T47D (cell line): ENCODE results near the gene HLCS.

Source experiments
- DNase-seq, 2 experiments: peaks; one replicate each; pipeline versions ENCODE4 v3.0.0 to v3.0.0-alpha.2; 2011 to 2012; ENCODE audit warnings: low read depth in 1 of 2, low spot score in 1 of 2
- JUND ChIP-seq: IDR thresholded peaks from 2 replicates; pipeline ENCODE4 v1.6.1; 2012; ENCODE audit warnings: low read depth
- in situ Hi-C: cut with HindIII; loops from 2 replicates; pipeline ENCODE4 v1.10.0; 2016; ENCODE audit warnings: low sequenced_read_pairs, low pct_unique_long_range_greater_than_20kb

The HLCS gene

DNA sequence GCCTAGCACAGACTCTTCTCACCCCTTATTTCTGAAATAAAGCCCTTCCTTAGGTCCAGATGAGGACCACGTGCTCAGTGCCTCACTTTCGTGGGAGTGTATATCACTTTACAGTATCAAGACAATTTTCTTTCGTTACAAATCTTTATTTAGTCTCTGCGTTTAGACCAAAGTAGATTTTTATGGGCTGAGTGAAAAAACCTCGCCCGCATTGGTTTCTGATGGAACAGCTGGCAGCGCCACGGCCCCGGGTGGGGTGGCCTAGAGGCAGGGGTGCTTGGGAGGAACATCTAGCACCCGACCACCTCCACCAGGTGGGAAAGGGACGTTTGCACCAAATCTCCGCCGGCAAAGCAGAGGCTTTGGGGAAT, 260.0 kb downstream of the HLCS start:
- TF ChIP-seq JUND = no peak
- no peak for DNase-seq
- in situ Hi-C loops = no loop called here

DNA sequence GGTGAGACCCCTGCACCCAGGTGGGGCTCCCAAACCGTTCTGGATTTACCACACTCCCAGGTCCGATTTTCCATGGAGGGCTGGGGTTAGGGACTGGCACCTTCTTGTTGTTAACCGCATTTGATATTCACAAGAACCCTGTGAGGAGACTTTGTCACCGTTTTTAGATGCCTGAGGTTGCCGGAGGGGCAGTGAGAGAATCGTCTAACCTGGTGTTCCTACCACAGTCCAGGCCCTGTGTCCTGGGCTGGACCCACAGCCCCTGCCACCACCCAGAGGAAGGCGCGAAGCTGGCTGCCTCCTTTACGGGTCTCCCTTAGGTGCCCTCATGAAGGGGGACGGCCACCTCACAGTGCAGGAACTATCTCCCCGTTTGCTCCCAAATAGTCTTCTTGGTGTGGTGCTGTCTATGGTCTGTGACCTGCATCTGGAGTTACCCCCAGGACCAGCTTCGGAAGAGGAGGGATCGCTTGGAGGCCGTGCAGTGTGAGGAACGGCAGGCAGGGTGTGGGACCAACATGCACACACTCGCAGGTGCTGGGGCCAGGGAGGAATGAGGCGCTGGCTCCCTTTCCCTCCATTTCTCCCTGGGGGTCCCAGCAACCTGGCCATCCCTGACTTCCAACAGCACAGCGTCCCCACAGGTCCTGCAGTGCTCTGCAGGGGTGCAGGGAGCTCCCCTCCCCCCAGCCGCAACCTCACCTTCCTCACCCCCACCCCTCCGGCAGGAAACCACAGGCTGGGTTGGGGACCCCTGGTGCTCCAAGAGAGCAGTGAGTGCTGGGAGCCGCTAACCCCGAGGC, 260.6 kb downstream of the HLCS start:
- TF ChIP-seq JUND = no peak
- in situ Hi-C loops = no loop called here
- DNase-seq = no peak

DNA sequence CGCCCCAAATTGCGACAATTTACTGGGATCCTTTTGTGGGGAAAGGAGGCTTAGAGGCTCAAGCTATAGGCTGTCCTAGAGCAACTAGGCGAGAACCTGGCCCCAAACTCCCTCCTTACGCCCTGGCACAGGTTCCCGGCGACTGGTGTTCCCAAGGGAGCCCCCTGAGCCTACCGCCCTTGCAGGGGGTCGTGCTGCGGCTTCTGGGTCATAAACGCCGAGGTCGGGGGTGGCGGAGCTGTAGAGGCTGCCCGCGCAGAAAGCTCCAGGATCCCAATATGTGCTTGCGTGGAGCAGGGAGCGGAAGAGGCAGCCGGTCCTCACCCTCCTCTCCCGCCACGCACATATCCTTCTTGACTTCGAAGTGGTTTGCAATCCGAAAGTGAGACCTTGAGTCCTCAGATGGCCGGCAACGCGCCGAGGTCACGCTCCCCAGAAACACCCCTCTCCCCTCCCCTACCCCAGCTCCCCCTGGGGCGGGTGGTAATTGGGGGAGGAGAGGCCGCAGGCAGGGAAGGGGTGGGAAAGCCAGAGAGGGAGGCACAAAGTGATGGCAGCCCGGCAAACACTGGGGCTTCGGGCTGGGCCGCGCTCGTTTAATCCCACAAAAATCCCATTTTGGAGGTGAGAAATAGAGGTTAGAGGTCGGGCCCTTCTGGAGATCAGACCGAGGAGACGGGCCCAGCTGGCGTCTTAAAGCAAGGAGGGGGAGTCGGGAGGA, 261.4 kb downstream of the HLCS start:
- in situ Hi-C loops = no loop called here
- no peak for DNase-seq
- no peak for TF ChIP-seq JUND

GRCh38 chr21:36704281-36704957, 262.1 kb downstream of the HLCS start:
- in situ Hi-C loops = no loop called here
- DNase-seq = no peak
- TF ChIP-seq JUND = no peak

- DNase-seq = no peak
- in situ Hi-C loops = no loop called here
Observed at GRCh38 chr21:36703626-36704280, 262.7 kb downstream of the HLCS start.

DNA sequence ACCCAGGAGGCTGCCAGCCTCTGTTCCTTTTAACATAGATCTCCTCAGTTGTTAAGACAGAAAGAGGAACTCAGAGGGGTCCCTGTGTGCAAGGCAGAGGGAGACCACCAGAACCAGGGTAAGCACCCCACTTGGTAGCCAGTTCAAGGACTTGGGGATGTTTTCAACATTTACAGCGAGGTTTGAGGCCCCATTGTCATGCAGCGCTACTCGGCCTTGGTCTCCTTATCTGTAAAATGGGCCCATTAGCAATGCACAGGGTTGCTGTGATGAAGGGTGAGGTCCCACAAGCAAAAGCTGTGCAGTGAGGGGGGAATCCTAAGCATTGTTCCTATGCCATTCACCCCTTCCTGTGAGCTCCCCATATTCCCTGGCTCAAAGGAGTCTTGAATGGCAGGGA, 263.3 kb downstream of the HLCS start:
- no peak for TF ChIP-seq JUND
- in situ Hi-C loops = no loop called here
- DNase-seq = no peak

More at GRCh38 chr21:36703626-36704280, 262.7 kb downstream of the HLCS start:
- TF ChIP-seq JUND = no peak

DNA sequence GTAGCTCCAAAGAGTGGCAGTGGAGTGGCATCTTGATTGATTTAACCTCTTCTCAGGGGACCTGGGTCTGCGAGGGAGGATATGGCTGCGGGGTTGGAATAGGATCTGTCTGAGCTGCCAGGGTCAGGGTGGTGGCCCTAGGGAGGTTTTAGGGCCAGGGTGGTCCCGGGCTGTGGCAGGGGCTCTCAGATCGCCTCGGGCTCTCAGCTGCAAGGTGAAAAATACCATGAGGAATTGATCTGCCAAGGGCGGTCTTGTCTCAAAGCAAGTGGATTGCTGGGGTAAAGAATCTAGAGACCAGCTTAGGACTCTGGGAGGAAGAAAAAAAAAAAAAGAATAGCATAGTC, 263.9 kb downstream of the HLCS start:
- in situ Hi-C loops = no loop called here
- no peak for TF ChIP-seq JUND

DNA sequence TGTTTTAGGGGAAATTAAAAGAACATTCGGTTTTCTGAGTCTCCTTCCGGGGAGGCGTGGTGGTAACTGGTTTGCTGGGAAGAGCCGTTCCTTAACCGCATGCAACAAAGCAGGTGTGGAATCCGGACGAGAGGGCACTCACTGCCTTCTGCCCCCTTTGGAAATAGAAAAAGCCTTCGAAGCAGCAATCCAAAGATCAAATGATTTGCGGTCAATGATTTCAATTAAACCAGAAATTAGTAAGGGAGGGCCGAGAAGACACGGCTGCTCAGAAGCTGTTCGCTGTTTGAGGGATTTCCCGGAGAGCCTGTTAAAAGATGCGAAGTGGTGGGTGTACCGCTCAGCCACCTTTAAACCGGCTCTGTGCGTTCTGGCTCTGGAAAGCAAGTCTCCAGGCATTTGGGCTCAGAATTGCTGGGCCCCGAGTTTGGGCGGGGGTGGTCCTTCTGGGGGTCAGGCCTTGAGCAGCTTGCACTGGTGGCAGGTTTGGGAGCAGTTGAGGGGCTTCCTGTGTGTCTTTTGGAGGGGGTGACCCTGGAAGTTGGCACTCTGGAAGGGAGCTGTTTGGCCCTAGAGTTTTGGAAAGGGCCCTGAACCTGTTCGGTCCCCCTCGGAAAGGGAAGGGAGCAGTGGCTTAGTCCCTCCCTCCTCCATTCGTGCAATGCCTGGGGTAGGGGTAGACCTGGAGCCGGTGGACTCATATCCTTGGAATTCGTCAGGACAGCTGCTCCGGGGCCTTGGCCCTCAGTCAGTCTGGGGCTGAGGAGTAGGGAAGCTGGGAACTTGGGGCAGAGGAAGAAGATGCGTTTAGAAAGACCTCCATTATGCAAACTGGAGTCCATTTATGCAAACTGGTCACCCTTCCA, 264.5 kb downstream of the HLCS start:
- DNase-seq = no peak
- no peak for TF ChIP-seq JUND
- in situ Hi-C loops = no loop called here

More for the DNA sequence above, 263.9 kb downstream of the HLCS start:
- no peak for DNase-seq

DNA sequence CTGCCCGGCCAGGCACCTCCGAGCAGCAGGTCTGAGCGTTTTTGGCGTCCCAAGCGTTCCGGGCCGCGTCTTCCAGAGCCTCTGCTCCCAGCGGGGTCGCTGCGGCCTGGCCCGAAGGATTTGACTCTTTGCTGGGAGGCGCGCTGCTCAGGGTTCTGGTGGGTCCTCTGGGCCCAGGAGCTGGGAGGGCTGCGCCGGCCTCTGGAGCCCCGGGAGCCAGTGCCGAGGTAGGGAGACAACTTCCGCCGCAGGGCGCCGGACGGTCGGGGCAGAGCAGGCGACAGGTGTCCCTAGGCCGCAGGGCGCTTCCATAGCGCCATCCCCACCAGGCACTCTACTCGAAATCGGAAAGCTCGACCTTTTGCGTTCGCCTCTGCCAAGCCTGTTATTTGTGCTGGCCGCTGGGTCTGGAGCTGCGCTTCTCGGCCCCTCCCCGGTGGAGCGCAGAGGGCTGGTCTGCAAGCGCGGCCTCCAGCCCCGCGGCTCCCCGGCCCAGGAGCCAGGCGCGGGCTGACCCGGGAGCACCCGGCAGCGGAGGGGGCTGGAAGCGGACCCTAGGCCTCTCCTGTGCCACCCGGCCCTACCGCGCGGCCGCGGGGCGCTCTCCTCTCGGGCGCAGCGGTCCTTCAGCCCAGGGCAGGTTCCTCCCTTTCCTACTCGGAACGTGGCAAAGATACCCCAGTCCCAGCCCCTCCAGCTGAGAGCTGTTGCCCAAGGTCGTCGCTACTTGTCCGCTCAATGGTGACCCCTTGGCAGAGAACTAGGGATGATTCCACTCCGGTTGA, 265.3 kb downstream of the HLCS start:
- no peak for TF ChIP-seq JUND
- in situ Hi-C loops = no loop called here
- DNase-seq = no peak
